Mesenchymal stem cell (in vitro differentiated cells and primary cell): ENCODE results near the gene POTEG.
"Not testable (repeated sequence)": the region's sequence is repeated elsewhere in the genome, so short reads cannot be mapped to it uniquely, and the experiment has no call there.

ENCODE experiments used
- DNase-seq: peaks from one replicate; pipeline ENCODE4 v3.0.0-alpha.2; 2013
- H2AFZ ChIP-seq: one replicate; pipeline ENCODE4 v1.6.1; 2013; ENCODE audit warnings: low read depth, mild to moderate bottlenecking, control low read depth, inconsistent platforms, low read length, moderate library complexity
- H2AK5ac ChIP-seq: 2 replicates; pipeline ENCODE4 v1.6.1; 2013; ENCODE audit warnings: low read length, moderate library complexity, mild to moderate bottlenecking, inconsistent platforms; ENCODE audit not compliant: severe bottlenecking
- H2BK120ac ChIP-seq: one replicate; pipeline ENCODE4 v1.6.1; 2013; ENCODE audit warnings: low read depth, mild to moderate bottlenecking, inconsistent platforms, low read length, moderate library complexity
- H2BK12ac ChIP-seq, 2 experiments: one replicate each; pipeline ENCODE4 v1.6.1; 2013; ENCODE audit warnings: inconsistent platforms in 2 of 2, low read length in 2 of 2, mild to moderate bottlenecking in 2 of 2, moderate library complexity in 2 of 2, control low read depth in 1 of 2
- H2BK15ac ChIP-seq: one replicate; pipeline ENCODE4 v1.6.1; 2013; ENCODE audit warnings: mild to moderate bottlenecking, low read depth, inconsistent platforms; ENCODE audit not compliant: poor library complexity, severe bottlenecking
- H2BK5ac ChIP-seq: 2 replicates; pipeline ENCODE4 v1.6.1; 2013; ENCODE audit warnings: low read depth, mild to moderate bottlenecking, low read length, control low read depth, inconsistent platforms; ENCODE audit not compliant: poor library complexity, severe bottlenecking
- H3K14ac ChIP-seq, 2 experiments: one replicate each; pipeline ENCODE4 v1.6.1; 2013; ENCODE audit warnings: inconsistent platforms in 2 of 2, low read length in 2 of 2, control low read depth in 1 of 2, mild to moderate bottlenecking in 1 of 2, moderate library complexity in 1 of 2
- H3K18ac ChIP-seq, 2 experiments: one replicate each; pipeline ENCODE4 v1.6.1; 2013; ENCODE audit warnings: inconsistent platforms in 2 of 2, low read length in 2 of 2, control low read depth in 1 of 2, low read depth in 1 of 2, mild to moderate bottlenecking in 1 of 2
- H3K23ac ChIP-seq, 2 experiments: one replicate each; pipeline ENCODE4 v1.6.1; 2013; ENCODE audit warnings: inconsistent platforms in 2 of 2, low read length in 2 of 2, mild to moderate bottlenecking in 2 of 2, moderate library complexity in 2 of 2, control low read depth in 1 of 2
- H3K27ac ChIP-seq: 2 replicates; pipeline ENCODE4 v1.5.1; 2013; ENCODE audit warnings: mild to moderate bottlenecking, moderate library complexity, low read length, control low read depth, inconsistent platforms; ENCODE audit not compliant: poor library complexity, severe bottlenecking
- H3K27me3 ChIP-seq, 2 experiments: 2 replicates each; pipeline versions ENCODE4 v1.6.1 to v1.7.0; 2013; ENCODE audit warnings: low read length in 2 of 2, mild to moderate bottlenecking in 2 of 2, moderate library complexity in 2 of 2, control low read depth in 1 of 2, inconsistent platforms in 1 of 2; ENCODE audit not compliant: control insufficient read depth in 1 of 2, insufficient read depth in 1 of 2
- H3K36me3 ChIP-seq, 2 experiments: 2 replicates each; pipeline versions ENCODE4 v1.6.1 to v1.7.0; 2013; ENCODE audit warnings: low read length in 2 of 2, control low read depth in 1 of 2, inconsistent platforms in 1 of 2, low read depth in 1 of 2, mild to moderate bottlenecking in 1 of 2; ENCODE audit not compliant: insufficient read depth in 2 of 2, control insufficient read depth in 1 of 2
- H3K4ac ChIP-seq, 2 experiments: one replicate each; pipeline ENCODE4 v1.6.1; 2013; ENCODE audit warnings: inconsistent platforms in 2 of 2, low read length in 2 of 2, mild to moderate bottlenecking in 2 of 2, moderate library complexity in 2 of 2, control low read depth in 1 of 2, low read depth in 1 of 2
- H3K4me1 ChIP-seq: 2 replicates; pipeline ENCODE4 v1.6.1; 2013; ENCODE audit warnings: low read depth, low read length, control low read depth; ENCODE audit not compliant: control insufficient read depth, insufficient read depth
- H3K4me2 ChIP-seq: 2 replicates; pipeline ENCODE4 v1.6.1; 2013; ENCODE audit warnings: low read length, mild to moderate bottlenecking, inconsistent platforms; ENCODE audit not compliant: poor library complexity, severe bottlenecking
- H3K4me3 ChIP-seq, 2 experiments: 2 replicates each; pipeline versions ENCODE4 v1.5.1 to v1.7.0; 2013; ENCODE audit warnings: low read length in 2 of 2, mild to moderate bottlenecking in 2 of 2, control low read depth in 1 of 2, low read depth in 1 of 2; ENCODE audit not compliant: insufficient read depth in 1 of 2
- H3K79me1 ChIP-seq: replicated peaks from 2 replicates; pipeline ENCODE4 v1.6.1; 2013; ENCODE audit warnings: mild to moderate bottlenecking, control low read depth, low read length, inconsistent platforms; ENCODE audit not compliant: poor library complexity, severe bottlenecking
- H3K9ac ChIP-seq: 2 replicates; pipeline ENCODE4 v1.7.0; 2013; ENCODE audit warnings: mild to moderate bottlenecking, low read length, moderate library complexity
- H3K9me3 ChIP-seq: 2 replicates; pipeline ENCODE4 v1.7.0; 2013; ENCODE audit warnings: mild to moderate bottlenecking, low read length; ENCODE audit not compliant: control insufficient read depth
- H4K8ac ChIP-seq: one replicate; pipeline ENCODE4 v1.6.1; 2013; ENCODE audit warnings: inconsistent platforms, mild to moderate bottlenecking, low read length, moderate library complexity
- H4K91ac ChIP-seq: one replicate; pipeline ENCODE4 v1.6.1; 2013; ENCODE audit warnings: mild to moderate bottlenecking, low read length, inconsistent platforms
- WGBS: methylation state at CpG from one replicate; pipeline ENCODE4 v1.1.7; 2013; ENCODE audit warnings: mixed read lengths; 5-methylcytosine and 5-hydroxymethylcytosine counted together

Gene POTEG

GRCh38 chr14:19436311-19437125, 2.4 kb upstream of the POTEG start:
- not testable (repeated sequence) for H3K4me3 ChIP-seq, H3K9me3 ChIP-seq, H3K4me1 ChIP-seq, H2BK5ac ChIP-seq, H2BK12ac ChIP-seq, H2BK15ac ChIP-seq, H3K4me2 ChIP-seq, H3K14ac ChIP-seq, H2AK5ac ChIP-seq, H2BK120ac ChIP-seq, H3K27me3 ChIP-seq, DNase-seq, H3K4ac ChIP-seq, H3K23ac ChIP-seq, H4K8ac ChIP-seq, H2AFZ ChIP-seq, H3K79me1 ChIP-seq, H4K91ac ChIP-seq, H3K36me3 ChIP-seq, H3K27ac ChIP-seq, H3K18ac ChIP-seq, H3K9ac ChIP-seq
- no CpG with 5 or more reads among the region's 8 CpGs for WGBS

DNA sequence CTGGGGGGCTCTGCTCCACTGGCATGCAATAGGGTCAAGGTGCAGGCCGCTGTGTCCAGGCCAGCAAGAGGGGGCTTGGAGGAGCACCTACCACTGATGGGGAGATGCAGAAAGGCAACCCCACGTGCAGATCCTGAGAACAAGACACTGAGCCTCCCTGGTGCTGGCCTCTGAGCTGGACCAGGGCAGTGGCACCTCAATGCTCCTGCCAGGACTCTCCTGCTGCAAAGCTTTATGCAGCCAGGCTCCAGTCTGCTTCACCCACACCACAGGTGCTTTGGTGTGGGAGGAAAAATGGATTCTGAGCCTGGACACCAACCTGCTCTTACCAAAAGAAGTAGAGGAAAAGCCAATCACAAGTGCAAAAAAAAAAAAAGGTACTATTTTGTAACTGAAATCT, 1.7 kb upstream of the POTEG start:
- not testable (repeated sequence) for H3K4me2 ChIP-seq, H3K18ac ChIP-seq, H3K4me3 ChIP-seq, H2BK120ac ChIP-seq, H4K91ac ChIP-seq, H3K9me3 ChIP-seq, H2AK5ac ChIP-seq, H3K4ac ChIP-seq, H3K9ac ChIP-seq, H3K27me3 ChIP-seq, H3K36me3 ChIP-seq, H3K4me1 ChIP-seq, H4K8ac ChIP-seq, H2BK5ac ChIP-seq, H2AFZ ChIP-seq, H2BK15ac ChIP-seq, H2BK12ac ChIP-seq, DNase-seq, H3K14ac ChIP-seq, H3K27ac ChIP-seq, H3K79me1 ChIP-seq, H3K23ac ChIP-seq
- WGBS, result no CpG with 5 or more reads among the region's 2 CpGs

DNA sequence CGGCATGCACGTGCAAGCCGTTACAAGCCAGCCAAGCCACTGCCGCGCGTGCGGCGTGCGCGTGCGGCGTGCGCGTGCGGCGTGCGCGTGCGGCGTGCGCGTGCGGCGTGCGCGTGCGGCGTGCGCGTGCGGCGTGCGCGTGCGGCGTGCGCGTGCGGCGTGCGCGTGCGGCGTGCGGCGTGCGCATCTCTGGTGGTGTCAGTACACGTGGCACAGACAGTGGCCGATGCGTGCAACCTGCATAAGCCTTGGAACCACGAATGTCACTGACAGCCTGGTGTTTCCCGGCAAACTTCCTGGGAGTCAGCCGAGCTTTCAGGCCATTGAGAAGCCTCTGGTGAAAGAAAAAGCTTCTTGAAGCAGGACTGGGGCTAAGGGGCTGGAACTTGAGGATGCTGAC, 750 bp upstream of the POTEG start:
- H3K79me1 ChIP-seq, H3K4me2 ChIP-seq, H2BK15ac ChIP-seq, H3K14ac ChIP-seq, H3K4ac ChIP-seq, H4K8ac ChIP-seq, DNase-seq, H4K91ac ChIP-seq, H3K23ac ChIP-seq, H3K18ac ChIP-seq, H3K4me3 ChIP-seq, H3K4me1 ChIP-seq, H2AK5ac ChIP-seq, H2BK5ac ChIP-seq, H2BK120ac ChIP-seq, H2BK12ac ChIP-seq, H2AFZ ChIP-seq, H3K27ac ChIP-seq, H3K9ac ChIP-seq, H3K36me3 ChIP-seq, H3K27me3 ChIP-seq, H3K9me3 ChIP-seq: not testable (repeated sequence)
- WGBS, result 95% methylated on average over 28 of the region's 53 CpGs

DNA sequence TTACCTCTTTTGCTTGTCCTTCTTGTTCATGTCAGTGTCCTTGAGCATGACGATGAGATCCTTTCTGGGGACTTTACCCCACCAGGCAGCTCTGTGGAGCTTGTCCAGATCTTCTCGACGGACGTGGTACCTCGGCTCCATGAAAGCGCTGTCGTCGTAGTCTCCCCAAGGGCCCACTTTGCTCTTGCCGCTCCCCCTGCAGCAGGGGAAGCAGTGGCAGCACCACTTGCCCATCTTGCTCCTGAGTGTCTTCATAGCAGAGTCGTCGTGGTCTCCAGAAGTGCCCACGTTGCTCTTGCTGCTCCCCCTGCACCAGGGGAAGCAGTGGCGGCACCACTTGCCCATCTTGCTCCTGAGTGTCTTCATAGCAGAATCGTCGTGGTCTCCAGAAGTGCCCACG, 376 bp downstream of the POTEG start:
- H2BK15ac ChIP-seq, H3K4me2 ChIP-seq, H4K8ac ChIP-seq, H3K23ac ChIP-seq, H2AFZ ChIP-seq, H3K4me1 ChIP-seq, H3K14ac ChIP-seq, H3K27me3 ChIP-seq, H2BK120ac ChIP-seq, H3K9ac ChIP-seq, H3K27ac ChIP-seq, H3K4ac ChIP-seq, H2BK5ac ChIP-seq, H3K18ac ChIP-seq, H4K91ac ChIP-seq, H3K4me3 ChIP-seq, H3K9me3 ChIP-seq, DNase-seq, H2AK5ac ChIP-seq, H3K79me1 ChIP-seq, H2BK12ac ChIP-seq, H3K36me3 ChIP-seq: not testable (repeated sequence)
- no CpG with 5 or more reads among the region's 16 CpGs for WGBS
